ENCODE results near the gene KLHL26. TPM values are rescaled to one million over a fixed set of nuclear protein-coding genes. Genes with fewer than 3 reads are reported as not detected.

Gene KLHL26
- polyA plus RNA-seq, 1 donor from 2014 or later = 4.7 TPM

Small RNA genes lying within 50 kb of the gene (small RNA-seq; reads per million reads assigned to genes)
- 0 reads per million in 3 experiments for gene RN7SL155P

Other genes with a start within 250 kb of the KLHL26 start
- gene LRRC25, start 239.4 kb upstream of the KLHL26 start, polyA plus RNA-seq = not detected in 2 replicates
- 148 and 166 TPM in 2 replicates for gene SSBP4, start 217.6 kb upstream of the KLHL26 start, polyA plus RNA-seq
- 123 and 164 TPM in 2 replicates for gene ISYNA1, start 198.9 kb upstream of the KLHL26 start, polyA plus RNA-seq
- 7.2 and 8.8 TPM in 2 replicates for gene ELL, start 115.0 kb upstream of the KLHL26 start, polyA plus RNA-seq
- gene FKBP8, start 93.5 kb upstream of the KLHL26 start, polyA plus RNA-seq = 183 and 205 TPM in 2 replicates
- 55.8 and 78.1 TPM in 2 replicates for gene KXD1, start 79.2 kb upstream of the KLHL26 start, polyA plus RNA-seq
- 709 and 765 TPM in 2 replicates for gene UBA52, start 65.2 kb upstream of the KLHL26 start, polyA plus RNA-seq
- 214 and 277 TPM in 2 replicates for gene REX1BD, start 48.2 kb upstream of the KLHL26 start, polyA plus RNA-seq
- gene CRLF1, start 30.2 kb upstream of the KLHL26 start, polyA plus RNA-seq = 3.3 and 14.2 TPM in 2 replicates
- gene TMEM59L, start 24.2 kb upstream of the KLHL26 start, polyA plus RNA-seq = 138 and 173 TPM in 2 replicates
- 10.4 and 14.4 TPM in 2 replicates for gene CRTC1, start 46.7 kb downstream of the KLHL26 start, polyA plus RNA-seq
- gene COMP, start 154.3 kb downstream of the KLHL26 start, polyA plus RNA-seq = not detected in 2 replicates
- 39.3 and 44.8 TPM in 2 replicates for gene UPF1, start 194.9 kb downstream of the KLHL26 start, polyA plus RNA-seq

Data from neural cell (in vitro differentiated cells).